Osteoblast (primary cell): ENCODE data around the gene CARD8. TPM values are rescaled to one million over a fixed set of nuclear protein-coding genes. Genes with fewer than 3 reads are reported as not detected.

Source experiments
- DNase-seq: peaks from one replicate; pipeline ENCODE4 v3.0.0; 2011; ENCODE audit warnings: low spot score, mixed read lengths; ENCODE audit not compliant: insufficient read length; ENCODE audit errors: missing footprints
- H2AFZ ChIP-seq: 2 replicates; pipeline ENCODE4 v1.6.0; 2011; ENCODE audit warnings: mild to moderate bottlenecking, low read length
- H3K27ac ChIP-seq: 2 replicates; pipeline ENCODE4 v1.5.1; 2011; ENCODE audit warnings: mild to moderate bottlenecking, low read depth, low read length, moderate library complexity
- H3K27me3 ChIP-seq: 2 replicates; pipeline ENCODE4 v1.6.0; 2012; ENCODE audit warnings: mild to moderate bottlenecking, control low read depth, inconsistent platforms, low read length, moderate library complexity; ENCODE audit not compliant: insufficient read depth
- H3K36me3 ChIP-seq: 2 replicates; pipeline ENCODE4 v1.5.1; 2011; ENCODE audit warnings: mild to moderate bottlenecking, low read length, control low read depth, moderate library complexity; ENCODE audit not compliant: insufficient read depth
- H3K4me1 ChIP-seq: 2 replicates; pipeline ENCODE4 v1.5.1; 2011; ENCODE audit warnings: mild to moderate bottlenecking, low read length, control low read depth, moderate library complexity; ENCODE audit not compliant: insufficient read depth
- H3K4me2 ChIP-seq: 2 replicates; pipeline ENCODE4 v1.6.0; 2011; ENCODE audit warnings: mild to moderate bottlenecking, low read length; ENCODE audit not compliant: insufficient read depth
- H3K4me3 ChIP-seq: fragments of 200-600 bp; sonication (generic); 3 replicates; pipeline ENCODE4 v1.5.1; 2012; ENCODE audit warnings: mild to moderate bottlenecking, low read length, inconsistent platforms; ENCODE audit not compliant: insufficient read depth
- H3K79me2 ChIP-seq: 2 replicates; pipeline ENCODE4 v1.6.0; 2012; ENCODE audit warnings: mild to moderate bottlenecking, low read length, control low read depth, inconsistent platforms; ENCODE audit not compliant: insufficient read depth
- H3K9me3 ChIP-seq: 2 replicates; pipeline ENCODE4 v1.5.1; 2011; ENCODE audit warnings: low read depth, low read length, control low read depth
- H4K20me1 ChIP-seq: 2 replicates; pipeline ENCODE4 v1.6.0; 2012; ENCODE audit warnings: mild to moderate bottlenecking, low read length, control low read depth; ENCODE audit not compliant: insufficient read depth
- CTCF ChIP-seq: IDR thresholded peaks from 2 replicates; pipeline ENCODE4 v1.5.1; 2011; ENCODE audit warnings: mild to moderate bottlenecking, low read depth, low read length, moderate library complexity; ENCODE audit errors: extremely low read depth
- total RNA-seq: library from RNA; depleted of rRNA; stranded (reverse); fragments of >200 nt; gene quantifications from 2 replicates; pipeline ENCODE4 v1.2.3, GENCODE V29; 2012

The CARD8 gene
- total RNA-seq, 1 donor, result 17.4 TPM

GRCh38 chr19:48182434-48182833 is 73.3 kb downstream of the CARD8 start:
- no peak overlapping the region for H2AFZ ChIP-seq
- DNase-seq, result no peak

GRCh38 chr19:48181505-48181904 is 74.2 kb downstream of the CARD8 start:
- no peak for TF ChIP-seq CTCF
- H3K27me3 ChIP-seq, result no peaks in the 10 kb centered on the region
- no peak overlapping the region for H2AFZ ChIP-seq
- no peaks in the 10 kb centered on the region for H3K4me1 ChIP-seq
- H3K9me3 ChIP-seq, result peaks cover 2% of the 10 kb centered on the region
- peaks cover 6% of the 10 kb centered on the region for H3K36me3 ChIP-seq
- H4K20me1 ChIP-seq, result no peaks in the 10 kb centered on the region
- no peak for DNase-seq
- no peak overlapping the region for H3K27ac ChIP-seq
- no peaks in the 10 kb centered on the region for H3K79me2 ChIP-seq
- no peak overlapping the region for H3K4me2 ChIP-seq
- no peak overlapping the region for H3K4me3 ChIP-seq

More at GRCh38 chr19:48182434-48182833, 73.3 kb downstream of the CARD8 start:
- TF ChIP-seq CTCF, result no peak
- no peak overlapping the region for H3K4me2 ChIP-seq
- H3K4me1 ChIP-seq, result no peaks in the 10 kb centered on the region
- H4K20me1 ChIP-seq, result no peaks in the 10 kb centered on the region
- H3K9me3 ChIP-seq, result peaks cover 2% of the 10 kb centered on the region
- no peaks in the 10 kb centered on the region for H3K27me3 ChIP-seq
- peaks cover 6% of the 10 kb centered on the region for H3K36me3 ChIP-seq
- H3K27ac ChIP-seq, result no peak overlapping the region
- no peak overlapping the region for H3K4me3 ChIP-seq
- no peaks in the 10 kb centered on the region for H3K79me2 ChIP-seq

- H3K4me2 ChIP-seq, result no peak overlapping the region
- H3K36me3 ChIP-seq, result peaks cover 21% of the 10 kb centered on the region
- H3K4me1 ChIP-seq, result peaks cover 3% of the 10 kb centered on the region
- no peaks in the 10 kb centered on the region for H3K27me3 ChIP-seq
- H2AFZ ChIP-seq, result no peak overlapping the region
- TF ChIP-seq CTCF, result no peak
- no peaks in the 10 kb centered on the region for H4K20me1 ChIP-seq
- H3K27ac ChIP-seq, result no peak overlapping the region
- DNase-seq, result no peak
- no peaks in the 10 kb centered on the region for H3K9me3 ChIP-seq
- no peak overlapping the region for H3K4me3 ChIP-seq
- H3K79me2 ChIP-seq, result peaks cover 6% of the 10 kb centered on the region
Observed at GRCh38 chr19:48176226-48176625, 79.5 kb downstream of the CARD8 start.

GRCh38 chr19:48175578-48175977 is 80.1 kb downstream of the CARD8 start:
- Histone ChIP-seq H3K27me3 (no peaks in the 10 kb centered on the region), H3K4me3 (no peak overlapping the region), H3K9me3 (no peaks in the 10 kb centered on the region), H4K20me1 (no peaks in the 10 kb centered on the region), H3K4me1 (peaks cover 8% of the 10 kb centered on the region), H2AFZ (no peak overlapping the region), H3K4me2 (no peak overlapping the region), H3K36me3 (peaks cover 17% of the 10 kb centered on the region), H3K27ac (no peak overlapping the region), H3K79me2 (peaks cover 13% of the 10 kb centered on the region)
- DNase-seq, result no peak
- no peak for TF ChIP-seq CTCF
